RWPE2 (cell line): ENCODE measurements around the gene ADAR.

ENCODE experiments used
- ATAC-seq: fragments of 200-7000 bp; cut with Tn5 transposase; 3 replicates; pipeline ENCODE4 v1.9.1; 2021; ENCODE audit warnings: low read depth
- DNase-seq: peaks from one replicate; pipeline ENCODE4 v3.0.0-alpha.2; 2020; ENCODE audit warnings: low spot score
- H3K27ac ChIP-seq: fragments of 450-650 bp; 2 replicates; pipeline ENCODE4 v1.5.1; 2017; ENCODE audit warnings: mild to moderate bottlenecking; ENCODE audit not compliant: poor library complexity, severe bottlenecking
- H3K27me3 ChIP-seq: fragments of 250-450 bp; sonication (Bioruptor Pico); 2 replicates; pipeline ENCODE4 v1.5.1; 2021; ENCODE audit warnings: mild to moderate bottlenecking, moderate library complexity; ENCODE audit not compliant: insufficient read depth, poor library complexity, severe bottlenecking
- H3K36me3 ChIP-seq: fragments of 250-450 bp; sonication (Bioruptor Pico); 2 replicates; pipeline ENCODE4 v1.5.1; 2020; ENCODE audit warnings: low read depth, mild to moderate bottlenecking, moderate library complexity
- H3K4me1 ChIP-seq: fragments of 250-450 bp; sonication (Bioruptor Pico); 2 replicates; pipeline ENCODE4 v1.5.1; 2021; ENCODE audit warnings: mild to moderate bottlenecking, moderate library complexity; ENCODE audit not compliant: insufficient read depth, poor library complexity, severe bottlenecking
- H3K4me3 ChIP-seq: fragments of 250-450 bp; sonication (Bioruptor Pico); 2 replicates; pipeline ENCODE4 v1.5.1; 2021; ENCODE audit warnings: mild to moderate bottlenecking, moderate library complexity; ENCODE audit not compliant: severe bottlenecking
- H3K9me3 ChIP-seq: fragments of 250-450 bp; sonication (Bioruptor Pico); 2 replicates; pipeline ENCODE4 v1.5.1; 2021; ENCODE audit warnings: mild to moderate bottlenecking, moderate library complexity; ENCODE audit not compliant: severe bottlenecking
- TF ChIP-seq, protein P1 (sequence below): fragments of 450-650 bp; IDR thresholded peaks from one replicate; pipeline ENCODE4 v1.5.1; 2017; ENCODE audit warnings: mild to moderate bottlenecking, moderate library complexity; ENCODE audit not compliant: poor library complexity, severe bottlenecking

The ADAR gene

DNA sequence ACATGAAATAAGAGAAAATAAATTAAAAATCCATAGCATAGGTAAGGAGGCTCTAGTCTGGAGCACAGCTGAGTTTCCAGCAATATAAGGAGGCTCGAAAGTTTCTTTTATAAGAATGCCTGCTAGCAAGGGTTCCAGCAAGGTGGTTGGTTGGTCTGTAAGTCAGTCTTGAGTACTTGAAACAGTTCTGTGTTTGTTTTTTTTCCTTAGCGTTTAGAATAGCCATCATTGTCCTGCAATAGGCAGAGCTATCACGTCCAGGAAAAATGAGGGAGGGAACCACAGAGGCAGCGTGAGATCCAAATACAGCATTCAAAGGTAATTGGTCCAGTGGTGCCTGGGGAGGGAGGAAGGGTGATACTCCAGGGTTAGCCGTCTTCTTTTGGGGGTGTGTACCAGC lies 57.9 kb downstream of the ADAR start:
- H3K36me3 ChIP-seq = peaks cover 60% of the 10 kb centered on the region
- TF ChIP-seq, protein P1, sequence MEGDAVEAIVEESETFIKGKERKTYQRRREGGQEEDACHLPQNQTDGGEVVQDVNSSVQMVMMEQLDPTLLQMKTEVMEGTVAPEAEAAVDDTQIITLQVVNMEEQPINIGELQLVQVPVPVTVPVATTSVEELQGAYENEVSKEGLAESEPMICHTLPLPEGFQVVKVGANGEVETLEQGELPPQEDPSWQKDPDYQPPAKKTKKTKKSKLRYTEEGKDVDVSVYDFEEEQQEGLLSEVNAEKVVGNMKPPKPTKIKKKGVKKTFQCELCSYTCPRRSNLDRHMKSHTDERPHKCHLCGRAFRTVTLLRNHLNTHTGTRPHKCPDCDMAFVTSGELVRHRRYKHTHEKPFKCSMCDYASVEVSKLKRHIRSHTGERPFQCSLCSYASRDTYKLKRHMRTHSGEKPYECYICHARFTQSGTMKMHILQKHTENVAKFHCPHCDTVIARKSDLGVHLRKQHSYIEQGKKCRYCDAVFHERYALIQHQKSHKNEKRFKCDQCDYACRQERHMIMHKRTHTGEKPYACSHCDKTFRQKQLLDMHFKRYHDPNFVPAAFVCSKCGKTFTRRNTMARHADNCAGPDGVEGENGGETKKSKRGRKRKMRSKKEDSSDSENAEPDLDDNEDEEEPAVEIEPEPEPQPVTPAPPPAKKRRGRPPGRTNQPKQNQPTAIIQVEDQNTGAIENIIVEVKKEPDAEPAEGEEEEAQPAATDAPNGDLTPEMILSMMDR = no peak
- no peak overlapping the region for H3K4me3 ChIP-seq
- DNase-seq (no peak), ATAC-seq (no peak)
- H3K9me3 ChIP-seq = no peaks in the 10 kb centered on the region
- H3K27ac ChIP-seq = no peak overlapping the region
- no peaks in the 10 kb centered on the region for H3K27me3 ChIP-seq
- H3K4me1 ChIP-seq = no peaks in the 10 kb centered on the region

DNA sequence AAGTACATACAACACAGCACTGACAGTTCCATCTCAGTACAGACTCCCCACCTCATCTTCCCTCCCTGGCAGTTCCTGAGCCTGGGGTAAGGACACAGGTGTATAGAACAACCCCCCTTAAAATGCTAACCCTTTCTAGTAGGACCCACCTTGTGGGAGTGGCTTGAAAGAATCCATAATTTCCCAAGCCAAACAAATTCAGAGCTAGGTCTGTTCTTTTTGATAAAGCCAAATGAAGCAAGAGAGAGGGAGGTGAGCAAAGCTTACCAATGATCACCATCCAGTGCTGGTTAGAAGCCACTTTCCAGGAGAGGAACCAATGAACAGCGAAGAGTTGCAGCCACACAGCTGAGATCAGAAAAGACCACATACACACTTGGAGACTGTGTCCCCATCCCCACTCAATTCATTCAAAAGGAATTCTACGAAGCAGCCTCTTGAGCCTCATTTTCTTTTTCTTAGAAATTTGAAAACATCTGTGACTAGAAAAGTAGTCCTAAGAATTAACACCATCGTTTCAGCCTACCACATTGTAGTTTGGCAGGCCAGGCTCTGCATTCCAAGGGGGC lies 58.7 kb downstream of the ADAR start:
- Histone ChIP-seq H3K9me3 (no peaks in the 10 kb centered on the region), H3K27me3 (no peaks in the 10 kb centered on the region), H3K4me3 (no peak overlapping the region), H3K4me1 (no peaks in the 10 kb centered on the region), H3K36me3 (peaks cover 52% of the 10 kb centered on the region), H3K27ac (no peak overlapping the region)
- TF ChIP-seq, protein P1 = no peak
- DNase-seq (no peak), ATAC-seq (no peak)

DNA sequence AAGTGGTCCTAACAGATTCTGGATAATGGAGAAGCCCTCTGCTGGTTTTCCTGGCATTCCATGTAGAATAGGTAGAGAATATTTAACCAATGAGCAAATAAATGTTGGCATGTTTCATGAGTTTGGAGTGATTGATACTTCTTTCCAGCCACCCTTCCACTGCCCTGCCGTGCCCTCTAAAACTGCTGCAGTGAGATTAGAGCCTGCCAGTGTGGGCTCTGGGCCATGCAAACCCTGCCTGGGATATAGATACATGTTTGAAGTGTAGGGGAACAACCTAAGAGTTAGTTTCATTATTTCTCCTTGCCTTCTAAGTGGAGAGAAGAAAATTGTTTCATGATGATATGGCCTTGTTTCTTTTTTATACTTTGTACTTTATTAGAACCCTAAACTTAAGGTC lies 60.0 kb downstream of the ADAR start:
- peaks cover 39% of the 10 kb centered on the region for H3K36me3 ChIP-seq

GRCh38 chr1:154547105-154547732 lies 60.8 kb downstream of the ADAR start:
- peaks cover 31% of the 10 kb centered on the region for H3K36me3 ChIP-seq
- no peaks in the 10 kb centered on the region for H3K4me1 ChIP-seq
- no peaks in the 10 kb centered on the region for H3K27me3 ChIP-seq
- no peaks in the 10 kb centered on the region for H3K9me3 ChIP-seq
- DNase-seq (no peak), ATAC-seq (no peak)
- TF ChIP-seq, protein P1 = no peak
- H3K27ac ChIP-seq = no peak overlapping the region
- no peak overlapping the region for H3K4me3 ChIP-seq

More for the DNA sequence above, 60.0 kb downstream of the ADAR start:
- ATAC-seq (no peak), DNase-seq (no peak)
- Histone ChIP-seq H3K27me3 (no peaks in the 10 kb centered on the region), H3K4me1 (no peaks in the 10 kb centered on the region), H3K4me3 (no peak overlapping the region), H3K27ac (no peak overlapping the region), H3K9me3 (no peaks in the 10 kb centered on the region)
- TF ChIP-seq, protein P1 = no peak
